SU-DHL-6 (cell line): ENCODE measurements around the gene CNTN2.

Source experiments
- H2AFZ ChIP-seq: fragments of 200-600 bp; sonication (generic); 2 replicates; pipeline ENCODE4 v1.6.1; 2014; ENCODE audit warnings: low read depth, mild to moderate bottlenecking, moderate library complexity, mixed read lengths, antibody characterized with exemption, low read length; ENCODE audit not compliant: severe bottlenecking
- H3F3A ChIP-seq: fragments of 200-600 bp; shearing (Covaris generic); 2 replicates; pipeline ENCODE4 v1.6.0; 2016; ENCODE audit warnings: antibody characterized with exemption, mild to moderate bottlenecking; ENCODE audit not compliant: insufficient read depth
- H3K27ac ChIP-seq: fragments of 200-600 bp; sonication (generic); 2 replicates; pipeline ENCODE4 v1.5.1; 2016; ENCODE audit warnings: low read depth, mild to moderate bottlenecking, low read length, moderate library complexity, mixed read lengths
- H3K27me3 ChIP-seq: fragments of 200-600 bp; sonication (generic), shearing (Covaris generic); 2 replicates; pipeline ENCODE4 v1.6.0; 2014; ENCODE audit warnings: mild to moderate bottlenecking, low read length
- H3K36me3 ChIP-seq: fragments of 200-600 bp; sonication (generic); 2 replicates; pipeline ENCODE4 v1.6.1; 2014; ENCODE audit warnings: mild to moderate bottlenecking, low read length, mixed read lengths
- H3K4me2 ChIP-seq: fragments of 300-600, 200-600 bp; shearing (Covaris generic), sonication (generic); 2 replicates; pipeline ENCODE4 v1.6.0; 2014; ENCODE audit warnings: low read length, low read depth, mild to moderate bottlenecking; ENCODE audit not compliant: poor library complexity, severe bottlenecking
- H3K4me3 ChIP-seq: fragments of 200-600 bp; sonication (generic); 2 replicates; pipeline ENCODE4 v1.5.1; 2014; ENCODE audit warnings: antibody characterized with exemption, low read length, mild to moderate bottlenecking, mixed read lengths; ENCODE audit not compliant: insufficient read depth, poor library complexity, severe bottlenecking
- H3K79me2 ChIP-seq: fragments of 200-600 bp; sonication (generic); 2 replicates; pipeline ENCODE4 v1.6.1; 2014; ENCODE audit warnings: mild to moderate bottlenecking, low read length, moderate library complexity; ENCODE audit not compliant: insufficient read depth
- H3K9ac ChIP-seq: fragments of 200-600 bp; sonication (generic); 2 replicates; pipeline ENCODE4 v1.7.0; 2014; ENCODE audit warnings: mild to moderate bottlenecking, low read length
- H3K9me2 ChIP-seq: fragments of 200-600 bp; sonication (generic); replicated peaks from 2 replicates; pipeline ENCODE4 v1.6.1; 2014; ENCODE audit warnings: low read length; ENCODE audit not compliant: insufficient read depth
- H3K9me3 ChIP-seq: fragments of 200-600 bp; sonication (generic); 2 replicates; pipeline ENCODE4 v1.6.1; 2014; ENCODE audit warnings: low read length, mixed read lengths; ENCODE audit not compliant: insufficient read depth
- H4K20me1 ChIP-seq: fragments of 200-600 bp; sonication (generic); 2 replicates; pipeline ENCODE4 v1.6.1; 2014; ENCODE audit warnings: low read depth, mild to moderate bottlenecking, antibody characterized with exemption, low read length, moderate library complexity, mixed read lengths
- CTCF ChIP-seq: fragments of 200-600 bp; sonication (generic); IDR thresholded peaks from one replicate; pipeline ENCODE4 v1.5.1; 2017; ENCODE audit warnings: antibody characterized with exemption, mild to moderate bottlenecking, low read length, moderate library complexity; ENCODE audit not compliant: insufficient read depth, poor library complexity, severe bottlenecking
- EZH2phosphoT487 ChIP-seq: fragments of 200-600 bp; sonication (generic), shearing (Covaris generic); conservative IDR thresholded peaks from 2 replicates; pipeline ENCODE4 v1.6.1; 2018; ENCODE audit warnings: mild to moderate bottlenecking, antibody characterized with exemption, low read length, moderate library complexity, mixed read lengths

The CNTN2 gene

GRCh38 chr1:205030896-205031295 is 12.1 kb upstream of the CNTN2 start:
- Histone ChIP-seq H3K79me2 (no peaks in the 10 kb centered on the region), H3K36me3 (no peaks in the 10 kb centered on the region), H4K20me1 (no peaks in the 10 kb centered on the region), H3K4me2 (no peak overlapping the region), H3K27me3 (no peaks in the 10 kb centered on the region), H3K9ac (no peak overlapping the region), H3K9me2 (no peaks in the 10 kb centered on the region), H3K27ac (no peak overlapping the region), H2AFZ (no peak overlapping the region), H3F3A (no peaks in the 10 kb centered on the region), H3K4me3 (no peak overlapping the region), H3K9me3 (no peaks in the 10 kb centered on the region)
- TF ChIP-seq EZH2phosphoT487 (no peak), CTCF (no peak)

- Histone ChIP-seq H3K27ac (no peak overlapping the region), H3K36me3 (no peaks in the 10 kb centered on the region), H2AFZ (no peak overlapping the region), H3K9me2 (no peaks in the 10 kb centered on the region), H3K27me3 (no peaks in the 10 kb centered on the region), H3K4me3 (no peak overlapping the region), H4K20me1 (no peaks in the 10 kb centered on the region), H3K9me3 (no peaks in the 10 kb centered on the region), H3K9ac (no peak overlapping the region), H3K4me2 (no peak overlapping the region), H3F3A (no peaks in the 10 kb centered on the region), H3K79me2 (no peaks in the 10 kb centered on the region)
- TF ChIP-seq CTCF (no peak), EZH2phosphoT487 (no peak)
Measured at GRCh38 chr1:205032508-205032907, 10.5 kb upstream of the CNTN2 start.

GRCh38 chr1:205037539-205037938 is 5.5 kb upstream of the CNTN2 start:
- H2AFZ ChIP-seq = no peak overlapping the region

More at GRCh38 chr1:205037539-205037938, 5.5 kb upstream of the CNTN2 start:
- H3K36me3 ChIP-seq = no peaks in the 10 kb centered on the region
- no peak overlapping the region for H3K27ac ChIP-seq
- H4K20me1 ChIP-seq = no peaks in the 10 kb centered on the region
- no peaks in the 10 kb centered on the region for H3K9me3 ChIP-seq
- no peak for TF ChIP-seq CTCF
- TF ChIP-seq EZH2phosphoT487 = no peak
- H3K4me2 ChIP-seq = no peak overlapping the region
- no peaks in the 10 kb centered on the region for H3F3A ChIP-seq
- H3K27me3 ChIP-seq = no peaks in the 10 kb centered on the region
- H3K4me3 ChIP-seq = no peak overlapping the region
- no peak overlapping the region for H3K9ac ChIP-seq
- no peaks in the 10 kb centered on the region for H3K79me2 ChIP-seq
- no peaks in the 10 kb centered on the region for H3K9me2 ChIP-seq
